Stimulated activated naive B cell treated with anti-CD40 and anti-IgM and Interleukin-4, amounts not matched to agents 10 μg/mL and 1 μg/mL and 100 μg/mL, for 72 hours (primary cell): ENCODE measurements around the gene CTDNEP1.
"Not testable (repeated sequence)": the region's sequence is repeated elsewhere in the genome, so short reads cannot be mapped to it uniquely, and the experiment has no call there.

Source experiments
- ATAC-seq, 2 donors: fragments of 150-1000 bp; cut with Tn5 transposase; replicated peaks; 2 replicates each; pipeline ENCODE4 v1.10.0; 2021; ENCODE audit warnings: moderate library complexity in 1 of 2
- DNase-seq: peaks from one replicate; pipeline ENCODE4 v3.0.0; 2021
- H3K27ac Mint-ChIP-seq: one replicate; pipeline ENCODE4 v1.8.0; 2022; ENCODE audit warnings: mild to moderate bottlenecking, mixed read lengths
- H3K27me3 Mint-ChIP-seq, 2 donors: one replicate each; pipeline ENCODE4 v1.8.0; 2022; ENCODE audit warnings: mixed read lengths in 2 of 2
- H3K36me3 Mint-ChIP-seq, 2 donors: one replicate each; pipeline ENCODE4 v1.8.0; 2022; ENCODE audit warnings: mixed read lengths in 2 of 2, mild to moderate bottlenecking in 1 of 2
- H3K4me1 Mint-ChIP-seq, 2 donors: one replicate each; pipeline ENCODE4 v1.8.0; 2022; ENCODE audit warnings: mixed read lengths in 2 of 2, mild to moderate bottlenecking in 1 of 2
- H3K4me3 Mint-ChIP-seq, 2 donors: one replicate each; pipeline ENCODE4 v1.8.0; 2022; ENCODE audit warnings: mild to moderate bottlenecking in 2 of 2, mixed read lengths in 2 of 2, moderate library complexity in 1 of 2
- H3K9me3 Mint-ChIP-seq, 2 donors: one replicate each; pipeline ENCODE4 v1.8.0; 2022; ENCODE audit warnings: mixed read lengths in 2 of 2, mild to moderate bottlenecking in 1 of 2

CTDNEP1 gene

GRCh38 chr17:7246779-7247178 is 4.8 kb downstream of the CTDNEP1 start:
- peak overlapping the region; percentile 49 for H3K27ac Mint-ChIP-seq

GRCh38 chr17:7243838-7244237 is 7.7 kb downstream of the CTDNEP1 start:
- H3K27me3 Mint-ChIP-seq, H3K27ac Mint-ChIP-seq, H3K9me3 Mint-ChIP-seq, H3K4me3 Mint-ChIP-seq, ATAC-seq, DNase-seq: not testable (repeated sequence)
- peaks cover 40 to 48% of the 10 kb centered on the region in 2 donors for H3K36me3 Mint-ChIP-seq
- peaks cover 40 to 61% of the 10 kb centered on the region in 2 donors for H3K4me1 Mint-ChIP-seq

More at GRCh38 chr17:7246779-7247178, 4.8 kb downstream of the CTDNEP1 start:
- ATAC-seq (no peak), DNase-seq (no peak)
- no peaks in the 10 kb centered on the region for H3K9me3 Mint-ChIP-seq
- no peaks in the 10 kb centered on the region for H3K27me3 Mint-ChIP-seq
- H3K36me3 Mint-ChIP-seq = peaks cover 41 to 42% of the 10 kb centered on the region in 2 donors
- H3K4me1 Mint-ChIP-seq = peaks cover 28 to 59% of the 10 kb centered on the region in 2 donors
- no peak overlapping the region for H3K4me3 Mint-ChIP-seq

- peaks cover 37 to 57% of the 10 kb centered on the region in 2 donors for H3K4me1 Mint-ChIP-seq
- peaks cover 43 to 52% of the 10 kb centered on the region in 2 donors for H3K36me3 Mint-ChIP-seq
- peak overlapping the region; percentile 98 for H3K27ac Mint-ChIP-seq
- no peaks in the 10 kb centered on the region for H3K27me3 Mint-ChIP-seq
- DNase-seq = no peak
- ATAC-seq = no peak
- H3K4me3 Mint-ChIP-seq = peak overlapping the region; percentile 95
- no peaks in the 10 kb centered on the region for H3K9me3 Mint-ChIP-seq
These were observed 8.1 kb downstream of the CTDNEP1 start for GRCh38 chr17:7243453-7243729.

DNA sequence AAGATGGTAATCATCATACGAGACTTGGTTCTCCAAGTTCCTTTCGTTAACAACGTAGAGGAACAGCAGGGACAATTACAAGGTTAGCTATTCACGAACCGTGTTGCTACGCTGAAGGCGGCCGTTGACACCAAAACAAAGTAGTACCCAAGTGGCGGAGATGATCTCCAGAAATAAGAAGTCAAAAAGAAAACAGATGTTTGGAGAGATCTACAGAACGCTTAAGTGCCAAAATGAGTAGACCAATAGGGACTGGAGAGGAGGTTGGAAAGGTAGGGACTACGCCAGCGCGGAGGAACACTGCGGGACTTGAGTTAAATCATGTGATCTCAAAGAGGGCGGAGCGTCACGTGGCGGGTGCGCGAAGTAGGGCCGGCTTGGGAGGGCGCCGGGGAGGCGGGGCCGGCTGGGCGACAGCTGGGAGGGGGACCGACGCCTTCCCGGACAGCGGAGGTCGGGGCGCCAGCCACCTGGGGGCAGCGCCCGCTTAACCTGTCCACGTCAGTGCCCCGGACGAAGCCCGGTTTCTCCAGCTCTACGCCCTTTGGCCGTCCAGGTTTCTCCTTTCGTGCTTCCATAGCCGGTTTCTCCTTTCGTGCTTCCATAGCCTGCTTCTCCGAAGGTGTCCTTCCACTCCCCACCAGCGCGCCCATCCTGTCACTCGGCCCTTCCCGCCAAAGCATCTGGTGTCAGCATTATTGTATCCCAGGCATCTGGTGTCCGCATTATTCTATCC is 8.6 kb downstream of the CTDNEP1 start:
- peak; percentile 84 for DNase-seq
- H3K4me3 Mint-ChIP-seq = peak overlapping the region; percentile 95
- no peaks in the 10 kb centered on the region for H3K9me3 Mint-ChIP-seq
- H3K27me3 Mint-ChIP-seq = no peaks in the 10 kb centered on the region
- peaks cover 45 to 55% of the 10 kb centered on the region in 2 donors for H3K36me3 Mint-ChIP-seq
- H3K27ac Mint-ChIP-seq = peak overlapping the region; percentile 98
- peaks cover 37 to 56% of the 10 kb centered on the region in 2 donors for H3K4me1 Mint-ChIP-seq
- peak; percentile 30 to 53 for ATAC-seq

- Mint-ChIP-seq H3K4me1 (peaks cover 41 to 61% of the 10 kb centered on the region in 2 donors), H3K27ac (peak within 1 kb of the TSS; percentile 98), H3K4me3 (peak within 1 kb of the TSS; percentile 95), H3K9me3 (no peaks in the 10 kb centered on the region), H3K27me3 (no peaks in the 10 kb centered on the region), H3K36me3 (peaks cover 47 to 57% of the 10 kb centered on the region in 2 donors)
- peak; percentile 22 to 44 for ATAC-seq
- DNase-seq = peak; percentile 85
These were observed 9.5 kb downstream of the CTDNEP1 start, which contains the start of gene GABARAP for GRCh38 chr17:7241783-7242716. Gene GABARAP (minus strand): TSS chr17:7242449. CDS start chr17:7242330, 119 bp downstream.

DNA sequence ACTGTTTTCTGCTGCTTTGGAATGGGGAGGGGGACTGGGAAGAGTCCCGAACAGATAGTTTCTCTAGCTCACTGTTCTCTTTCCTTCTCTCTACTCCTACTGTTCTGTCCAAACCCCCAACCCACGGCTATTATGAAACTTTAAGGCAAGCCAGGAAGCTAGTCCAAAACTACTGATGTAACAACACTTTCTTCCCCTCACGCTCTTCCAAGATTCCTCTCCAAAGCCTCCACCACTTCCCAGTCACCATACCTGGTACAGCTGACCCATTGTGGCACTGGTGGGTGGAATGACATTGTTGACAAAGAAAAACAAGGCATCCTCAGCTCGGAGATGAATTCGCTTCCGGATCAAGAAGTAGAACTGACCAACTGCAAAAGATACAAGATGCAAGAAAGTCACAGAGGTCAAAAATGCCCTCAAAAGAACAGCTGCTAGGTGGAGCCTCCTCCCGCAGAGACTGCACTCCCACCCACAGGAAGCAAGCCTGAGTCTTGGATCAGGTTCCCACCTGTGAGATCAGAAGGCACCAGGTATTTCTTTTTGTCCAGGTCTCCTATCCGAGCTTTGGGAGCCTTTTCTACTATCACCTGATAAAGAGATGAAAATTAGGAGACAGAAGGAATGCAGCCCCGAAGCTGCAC is 10.3 kb downstream of the CTDNEP1 start:
- Mint-ChIP-seq H3K36me3 (peaks cover 48 to 55% of the 10 kb centered on the region in 2 donors), H3K27ac (peak overlapping the region; percentile 98), H3K27me3 (no peaks in the 10 kb centered on the region), H3K4me3 (peak overlapping the region; percentile 95), H3K9me3 (no peaks in the 10 kb centered on the region), H3K4me1 (peaks cover 42 to 61% of the 10 kb centered on the region in 2 donors)
- DNase-seq (no peak), ATAC-seq (no peak)

GRCh38 chr17:7240375-7240774 is 11.2 kb downstream of the CTDNEP1 start:
- Mint-ChIP-seq H3K4me1 (peaks cover 51 to 65% of the 10 kb centered on the region in 2 donors), H3K4me3 (peak overlapping the region; percentile 95), H3K9me3 (no peaks in the 10 kb centered on the region), H3K27me3 (no peaks in the 10 kb centered on the region), H3K36me3 (peaks cover 50 to 59% of the 10 kb centered on the region in 2 donors), H3K27ac (peak overlapping the region; percentile 94)
- ATAC-seq = no peak
- no peak for DNase-seq

DNA sequence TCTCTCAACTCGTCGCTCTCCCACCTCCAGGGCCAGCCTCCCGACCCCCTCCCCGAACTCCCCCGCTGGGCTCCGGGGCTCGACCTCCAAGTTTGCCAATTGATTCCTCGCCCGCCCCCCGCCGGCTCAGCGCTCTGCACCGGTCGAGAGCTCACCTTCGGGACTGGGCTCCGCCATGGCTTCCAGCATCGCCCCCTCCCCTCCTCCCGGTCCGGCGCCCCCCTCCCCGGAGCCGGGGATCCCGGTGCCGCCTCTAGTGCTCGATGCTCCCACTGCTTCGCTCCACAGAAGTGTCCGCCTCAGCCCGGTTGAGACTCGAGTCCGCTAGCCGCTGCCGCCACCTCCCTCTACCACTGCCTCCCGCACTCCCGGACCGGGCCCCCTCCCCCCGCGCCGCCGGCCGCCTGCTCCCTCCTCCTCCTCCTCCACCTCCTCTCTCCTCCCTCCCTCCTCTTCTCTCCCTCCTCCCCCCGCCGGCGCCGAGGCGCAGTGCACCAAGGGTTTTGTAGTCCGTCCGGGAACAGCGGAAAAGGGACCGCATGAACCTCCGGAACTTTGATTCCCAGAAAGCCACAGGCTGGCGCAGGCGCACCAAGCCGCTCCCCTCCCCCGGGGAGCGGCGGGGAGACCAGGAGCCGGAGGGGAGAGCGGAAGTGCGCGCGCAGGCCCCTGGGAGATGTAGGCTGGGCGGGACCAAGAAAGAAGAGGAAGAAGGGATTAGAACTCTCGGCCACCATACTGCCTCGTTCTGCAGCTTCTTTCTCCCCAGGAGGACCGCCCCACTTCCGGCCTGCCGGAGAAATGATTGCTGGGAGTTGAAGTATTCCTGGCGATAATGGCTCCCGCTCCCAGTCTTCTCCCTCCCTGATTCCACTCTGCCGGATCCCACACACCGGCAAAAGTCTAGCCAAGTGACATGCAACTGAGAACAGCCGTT is 12.2 kb downstream of the CTDNEP1 start, which contains the start of gene PHF23:
PHF23 (minus strand) TSS at position 367 of the 937 bp plus-strand sequence; CDS start at position 189, 178 bp downstream.
- Mint-ChIP-seq H3K4me1 (peaks cover 55 to 75% of the 10 kb centered on the region in 2 donors), H3K27me3 (no peaks in the 10 kb centered on the region), H3K9me3 (no peaks in the 10 kb centered on the region), H3K36me3 (peaks cover 52 to 65% of the 10 kb centered on the region in 2 donors), H3K4me3 (peak within 1 kb of the TSS; percentile 95), H3K27ac (peak within 1 kb of the TSS; percentile 94)
- ATAC-seq = peak; percentile 66 to 71
- DNase-seq = peak; percentile 96

DNA sequence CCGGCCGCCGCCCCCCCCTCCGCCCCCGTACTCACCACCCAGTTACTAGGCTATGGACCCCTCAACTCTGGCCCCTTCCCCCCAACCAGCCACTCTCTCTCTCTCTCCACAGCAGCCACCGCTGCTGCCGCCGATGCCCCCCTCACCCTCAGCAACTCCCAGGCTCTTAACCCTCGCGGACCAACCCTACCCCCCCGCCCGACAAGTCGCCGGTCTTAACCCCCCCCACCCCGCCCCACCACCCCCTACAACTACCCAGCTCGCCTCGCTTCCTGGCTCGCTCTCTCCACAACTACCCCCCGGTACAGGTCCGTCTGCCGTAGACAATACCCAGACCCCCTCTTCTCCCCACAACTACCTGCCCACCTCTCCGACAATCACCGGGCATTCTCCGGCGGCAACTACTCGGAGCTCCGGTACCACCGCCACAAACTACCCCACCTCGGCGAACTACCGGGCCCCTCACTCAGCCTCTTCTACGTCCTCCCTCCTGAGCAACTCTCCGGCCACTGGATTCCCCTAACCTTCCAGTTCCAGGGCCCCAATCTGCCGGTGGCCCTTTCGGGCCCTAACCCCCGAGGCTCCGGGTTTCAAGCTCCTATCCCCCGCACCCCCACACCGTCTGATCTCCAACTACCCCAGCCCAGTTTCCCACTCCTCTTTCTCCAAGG is 13.0 kb downstream of the CTDNEP1 start:
- Mint-ChIP-seq H3K27ac (peak overlapping the region; percentile 94), H3K4me3 (peak overlapping the region; percentile 95), H3K4me1 (peaks cover 59 to 75% of the 10 kb centered on the region in 2 donors), H3K27me3 (no peaks in the 10 kb centered on the region), H3K36me3 (peaks cover 51 to 69% of the 10 kb centered on the region in 2 donors), H3K9me3 (no peaks in the 10 kb centered on the region)
- DNase-seq = no peak
- ATAC-seq = no peak

DNA sequence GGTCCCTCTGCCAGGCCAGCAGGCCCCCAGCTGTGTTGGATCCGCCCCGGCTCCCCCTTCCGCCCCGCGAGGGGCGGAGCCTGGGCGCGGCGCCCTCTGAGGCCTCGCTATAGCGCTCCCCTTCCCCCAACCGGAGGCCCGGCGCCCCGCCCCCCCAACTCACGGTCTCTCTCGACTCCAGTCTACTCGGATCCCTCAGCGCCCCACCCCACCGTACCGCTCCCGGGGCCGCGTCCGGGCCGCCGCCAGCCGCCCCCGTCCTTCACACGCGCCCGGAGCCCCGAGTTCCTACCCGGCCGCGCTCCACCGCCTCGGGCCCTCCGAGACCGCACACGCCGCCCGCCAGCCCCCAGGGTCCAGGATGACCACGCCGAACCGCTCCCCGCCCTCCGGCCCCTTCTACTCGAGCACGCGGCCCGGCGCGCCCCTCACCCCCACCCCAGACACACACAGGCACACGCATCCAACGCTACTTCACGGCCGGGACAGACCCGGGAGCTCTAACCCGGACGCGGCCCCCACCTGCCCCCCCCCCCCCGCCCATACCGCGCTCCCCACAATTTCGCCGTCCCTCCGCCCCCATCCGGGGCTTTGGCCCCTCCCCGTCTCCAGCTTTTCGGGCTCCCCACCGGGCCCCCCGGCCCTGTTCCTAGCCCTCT is 13.6 kb downstream of the CTDNEP1 start:
- Mint-ChIP-seq H3K4me3 (peak overlapping the region; percentile 95), H3K9me3 (no peaks in the 10 kb centered on the region), H3K4me1 (peaks cover 58 to 75% of the 10 kb centered on the region in 2 donors), H3K27me3 (no peaks in the 10 kb centered on the region), H3K27ac (peak overlapping the region; percentile 94), H3K36me3 (peaks cover 50 to 68% of the 10 kb centered on the region in 2 donors)
- peak; percentile 63 for DNase-seq
- ATAC-seq = peak; percentile 18 to 24

GRCh38 chr17:7237266-7237760 is 14.2 kb downstream of the CTDNEP1 start:
- Mint-ChIP-seq H3K36me3 (peaks cover 48 to 66% of the 10 kb centered on the region in 2 donors), H3K27ac (peak overlapping the region; percentile 94), H3K4me3 (peak overlapping the region; percentile 95), H3K9me3 (no peaks in the 10 kb centered on the region), H3K4me1 (peaks cover 56 to 78% of the 10 kb centered on the region in 2 donors), H3K27me3 (no peaks in the 10 kb centered on the region)
- DNase-seq (no peak), ATAC-seq (no peak)

DNA sequence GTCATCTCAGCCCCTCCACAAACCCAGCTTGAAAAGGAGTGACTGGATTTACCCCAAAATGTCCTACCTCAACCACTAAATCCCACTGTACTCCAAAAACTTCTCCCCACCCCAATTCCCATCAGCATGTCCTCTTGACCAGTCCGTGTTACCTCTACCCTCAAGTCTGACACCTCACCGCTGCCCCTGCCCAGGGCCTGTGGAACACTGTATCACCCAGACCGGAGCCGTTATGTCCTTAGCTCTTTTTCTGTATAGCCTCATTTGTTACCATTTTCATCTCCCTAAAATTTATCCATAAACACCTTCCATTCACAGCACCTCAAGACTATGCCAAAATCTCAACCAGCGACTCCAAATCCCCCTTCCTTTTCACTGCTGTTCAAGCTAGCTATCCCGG is 14.7 kb downstream of the CTDNEP1 start:
- Mint-ChIP-seq H3K36me3 (peaks cover 48 to 66% of the 10 kb centered on the region in 2 donors), H3K27me3 (no peaks in the 10 kb centered on the region), H3K4me3 (peak overlapping the region; percentile 39 to 95), H3K27ac (peak overlapping the region; percentile 60), H3K4me1 (peaks cover 57 to 78% of the 10 kb centered on the region in 2 donors), H3K9me3 (no peaks in the 10 kb centered on the region)
- DNase-seq (no peak), ATAC-seq (no peak)
